ENCODE measurements around the gene TIPIN.
"Not testable (repeated sequence)": the region's sequence is repeated elsewhere in the genome, so short reads cannot be mapped to it uniquely, and the experiment has no call there.

The TIPIN gene

GRCh38 chr15:66356359-66357236, at the start of gene TIPIN:
Gene TIPIN (minus strand): TSS chr15:66356685. CDS start chr15:66352947, 3,738 bp downstream.
- peak; percentile 97 for DNase-seq

- DNase-seq, result no peak
Observed at GRCh38 chr15:66405615-66406014, 49.1 kb upstream of the TIPIN start.

GRCh38 chr15:66405007-66405406, 48.5 kb upstream of the TIPIN start:
- DNase-seq, result no peak

- no peak for DNase-seq
Observed at GRCh38 chr15:66404532-66404931, 48.0 kb upstream of the TIPIN start.

GRCh38 chr15:66404122-66404521, 47.6 kb upstream of the TIPIN start:
- no peak for DNase-seq

- no peak for DNase-seq
Observed at GRCh38 chr15:66403323-66403722, 46.8 kb upstream of the TIPIN start.

GRCh38 chr15:66402761-66403284, 46.3 kb upstream of the TIPIN start:
- peak; percentile 18 for DNase-seq

GRCh38 chr15:66401130-66402021, 44.9 kb upstream of the TIPIN start:
- peak; percentile 11 for DNase-seq

- DNase-seq, result no peak
Observed at GRCh38 chr15:66400351-66400774, 43.9 kb upstream of the TIPIN start.

- no peak for DNase-seq
Observed at GRCh38 chr15:66399276-66399675, 42.8 kb upstream of the TIPIN start.

- DNase-seq, result no peak
Observed at GRCh38 chr15:66394915-66395314, 38.4 kb upstream of the TIPIN start.

GRCh38 chr15:66394472-66394871, 38.0 kb upstream of the TIPIN start:
- peak; percentile 19 for DNase-seq

GRCh38 chr15:66393037-66393436, 36.6 kb upstream of the TIPIN start:
- DNase-seq, result not testable (repeated sequence)

GRCh38 chr15:66390678-66391077, 34.2 kb upstream of the TIPIN start:
- peak; percentile 64 for DNase-seq

- no peak for DNase-seq
Observed at GRCh38 chr15:66389859-66390381, 33.4 kb upstream of the TIPIN start.

GRCh38 chr15:66389098-66389858, 32.8 kb upstream of the TIPIN start:
- peak; percentile 55 for DNase-seq

- DNase-seq, result no peak
Observed at GRCh38 chr15:66388576-66388975, 32.1 kb upstream of the TIPIN start.

- no peak for DNase-seq
Observed at GRCh38 chr15:66388043-66388363, 31.5 kb upstream of the TIPIN start.

GRCh38 chr15:66387163-66388042, 30.9 kb upstream of the TIPIN start:
- peak; percentile 62 for DNase-seq

GRCh38 chr15:66386204-66387123, 30.0 kb upstream of the TIPIN start, which contains the start of gene MAP2K1:
Gene MAP2K1 (plus strand): TSS chr15:66386912. CDS start chr15:66387348, 436 bp downstream.
- DNase-seq, result peak; percentile 98
